ENCODE measurements around the gene CBR1.

CBR1 gene

GRCh38 chr21:36041910-36042309 is 27.9 kb upstream of the CBR1 start:
- Histone ChIP-seq H3K4me3 (ENCODE audit: low read depth, low read length) (no peak overlapping the region), H3K27me3 (replicated peaks) (no peaks in the 10 kb centered on the region), H3K36me3 (replicated peaks) (peaks cover 53% of the 10 kb centered on the region), H3K27ac (no peak overlapping the region)
- in situ Hi-C loops (cut with HindIII; ENCODE audit: low pct_ligation_motif_present, low sequenced_read_pairs) = no loop called here
- TF ChIP-seq, protein P1, sequence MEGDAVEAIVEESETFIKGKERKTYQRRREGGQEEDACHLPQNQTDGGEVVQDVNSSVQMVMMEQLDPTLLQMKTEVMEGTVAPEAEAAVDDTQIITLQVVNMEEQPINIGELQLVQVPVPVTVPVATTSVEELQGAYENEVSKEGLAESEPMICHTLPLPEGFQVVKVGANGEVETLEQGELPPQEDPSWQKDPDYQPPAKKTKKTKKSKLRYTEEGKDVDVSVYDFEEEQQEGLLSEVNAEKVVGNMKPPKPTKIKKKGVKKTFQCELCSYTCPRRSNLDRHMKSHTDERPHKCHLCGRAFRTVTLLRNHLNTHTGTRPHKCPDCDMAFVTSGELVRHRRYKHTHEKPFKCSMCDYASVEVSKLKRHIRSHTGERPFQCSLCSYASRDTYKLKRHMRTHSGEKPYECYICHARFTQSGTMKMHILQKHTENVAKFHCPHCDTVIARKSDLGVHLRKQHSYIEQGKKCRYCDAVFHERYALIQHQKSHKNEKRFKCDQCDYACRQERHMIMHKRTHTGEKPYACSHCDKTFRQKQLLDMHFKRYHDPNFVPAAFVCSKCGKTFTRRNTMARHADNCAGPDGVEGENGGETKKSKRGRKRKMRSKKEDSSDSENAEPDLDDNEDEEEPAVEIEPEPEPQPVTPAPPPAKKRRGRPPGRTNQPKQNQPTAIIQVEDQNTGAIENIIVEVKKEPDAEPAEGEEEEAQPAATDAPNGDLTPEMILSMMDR (IDR thresholded peaks at IDR 0.05; ENCODE audit: low read depth, low read length, missing control alignments) = no peak
- DNase-seq = no peak

GRCh38 chr21:36044056-36044455 is 25.8 kb upstream of the CBR1 start:
- H3K36me3 ChIP-seq (replicated peaks) = peaks cover 51% of the 10 kb centered on the region
- no peak overlapping the region for H3K27ac ChIP-seq
- H3K4me3 ChIP-seq (ENCODE audit: low read depth, low read length) = no peak overlapping the region
- DNase-seq = no peak
- H3K27me3 ChIP-seq (replicated peaks) = no peaks in the 10 kb centered on the region
- TF ChIP-seq, protein P1 (IDR thresholded peaks at IDR 0.05; ENCODE audit: low read depth, low read length, missing control alignments) = no peak
- in situ Hi-C loops (cut with HindIII; ENCODE audit: low pct_ligation_motif_present, low sequenced_read_pairs) = no loop called here

GRCh38 chr21:36045993-36046392 is 23.8 kb upstream of the CBR1 start:
- peaks cover 62% of the 10 kb centered on the region for H3K36me3 ChIP-seq (replicated peaks)
- TF ChIP-seq, protein P1 (IDR thresholded peaks at IDR 0.05; ENCODE audit: low read depth, low read length, missing control alignments) = no peak
- in situ Hi-C loops (cut with HindIII; ENCODE audit: low pct_ligation_motif_present, low sequenced_read_pairs) = no loop called here

GRCh38 chr21:36047139-36047538 is 22.7 kb upstream of the CBR1 start:
- in situ Hi-C loops (cut with HindIII; ENCODE audit: low pct_ligation_motif_present, low sequenced_read_pairs) = no loop called here

More at GRCh38 chr21:36045993-36046392, 23.8 kb upstream of the CBR1 start:
- no peak overlapping the region for H3K4me3 ChIP-seq (ENCODE audit: low read depth, low read length)
- no peak overlapping the region for H3K27ac ChIP-seq
- no peaks in the 10 kb centered on the region for H3K27me3 ChIP-seq (replicated peaks)
- DNase-seq = no peak

GRCh38 chr21:36048357-36048756 is 21.5 kb upstream of the CBR1 start:
- DNase-seq = no peak
- in situ Hi-C loops (cut with HindIII; ENCODE audit: low pct_ligation_motif_present, low sequenced_read_pairs) = no loop called here
- TF ChIP-seq, protein P1 (IDR thresholded peaks at IDR 0.05; ENCODE audit: low read depth, low read length, missing control alignments) = no peak
- no peak overlapping the region for H3K4me3 ChIP-seq (ENCODE audit: low read depth, low read length)
- H3K27ac ChIP-seq = no peak overlapping the region
- H3K36me3 ChIP-seq (replicated peaks) = peaks cover 59% of the 10 kb centered on the region
- H3K27me3 ChIP-seq (replicated peaks) = no peaks in the 10 kb centered on the region

More at GRCh38 chr21:36047139-36047538, 22.7 kb upstream of the CBR1 start:
- TF ChIP-seq, protein P1 (IDR thresholded peaks at IDR 0.05; ENCODE audit: low read depth, low read length, missing control alignments) = no peak
- H3K4me3 ChIP-seq (ENCODE audit: low read depth, low read length) = no peak overlapping the region
- no peak for DNase-seq
- H3K27ac ChIP-seq = no peak overlapping the region
- no peaks in the 10 kb centered on the region for H3K27me3 ChIP-seq (replicated peaks)
- peaks cover 60% of the 10 kb centered on the region for H3K36me3 ChIP-seq (replicated peaks)

Measured in brain microvascular endothelial cell (primary cell).